Measurements from ENCODE around the gene KLHL21. TPM values are rescaled to one million over a fixed set of nuclear protein-coding genes. Genes with fewer than 3 reads are reported as not detected.
"Not testable (repeated sequence)": the region's sequence is repeated elsewhere in the genome, so short reads cannot be mapped to it uniquely, and the experiment has no call there.

Gene KLHL21
- 3.8 TPM for polyA plus RNA-seq (2012; ENCODE audit: missing spikeins)

DNA sequence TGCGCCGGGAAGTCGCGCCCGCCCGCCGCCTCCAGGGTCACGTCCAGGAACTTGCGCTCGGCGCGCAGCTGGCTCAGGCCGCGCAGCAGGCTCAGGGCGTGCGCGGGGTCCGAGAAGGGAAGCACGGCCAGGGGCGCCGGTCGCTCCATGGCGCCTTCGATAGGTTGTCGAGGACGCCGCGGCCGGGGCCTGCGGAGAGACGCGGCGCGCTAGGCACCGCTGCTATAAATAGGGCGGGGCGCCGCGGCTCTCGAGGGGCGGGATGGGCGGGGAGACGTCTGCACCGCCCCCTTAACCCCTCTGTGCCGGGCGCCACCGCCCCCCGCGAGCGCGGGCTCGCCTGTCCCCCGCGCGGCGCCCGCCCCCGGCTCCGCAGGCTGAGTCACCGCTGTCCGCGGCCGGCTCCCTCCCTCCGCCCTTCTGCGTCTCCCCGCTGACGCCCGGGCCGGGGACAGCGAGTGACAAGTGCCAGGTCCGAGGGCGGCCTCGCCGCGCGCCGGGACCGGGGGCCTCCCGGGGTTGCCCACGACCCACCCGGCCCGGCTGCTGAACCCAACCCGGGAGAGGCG, at the start of gene KLHL21:
TSS of gene KLHL21 (minus strand) at position 201 of the 569 bp plus-strand sequence. CDS start at position 149, 52 bp downstream.
- TF ChIP-seq TAF1 (IDR thresholded peaks at IDR 0.05; ENCODE audit: borderline replicate concordance, low read depth, low read length) (no peak), POLR2A (IDR thresholded peaks at IDR 0.05; ENCODE audit: low read depth, low read length) (peak; percentile 74; the same call in 1 of the 2 replicates), POLR2AphosphoS5 (IDR thresholded peaks at IDR 0.05; ENCODE audit: low read depth, low read length) (no peak)
- FAIRE-seq: peak; percentile 70
- peak; percentile 78 for DNase-seq (ENCODE audit: insufficient read length)

GRCh38 chr1:6651909-6652308, 49.2 kb upstream of the KLHL21 start:
- no peak for TF ChIP-seq TAF1 (IDR thresholded peaks at IDR 0.05; ENCODE audit: borderline replicate concordance, low read depth, low read length)
- TF ChIP-seq POLR2AphosphoS5 (IDR thresholded peaks at IDR 0.05; ENCODE audit: low read depth, low read length): no peak
- TF ChIP-seq POLR2A (IDR thresholded peaks at IDR 0.05; ENCODE audit: low read depth, low read length): no peak
- no peak for FAIRE-seq
- DNase-seq (ENCODE audit: insufficient read length): no peak

DNA sequence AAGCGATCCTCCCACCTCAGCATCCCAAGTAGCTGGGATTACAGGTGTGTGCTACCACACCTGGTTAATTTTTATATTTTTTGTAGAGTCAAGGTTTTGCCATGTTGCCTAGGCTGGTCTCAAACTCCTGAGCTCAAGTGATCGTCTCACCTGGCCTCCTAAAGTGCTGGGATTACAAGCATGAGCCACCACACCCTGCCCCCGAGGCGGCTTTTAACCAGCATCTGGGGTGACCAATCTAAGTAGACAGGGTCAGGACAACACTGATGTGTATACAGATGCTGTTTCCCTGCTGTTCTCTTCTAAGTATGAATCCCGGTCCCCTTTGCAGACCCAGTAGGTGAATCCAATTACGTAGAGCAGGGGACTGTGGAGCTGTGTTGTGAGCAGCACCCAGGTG, 45.9 kb upstream of the KLHL21 start:
- TF ChIP-seq POLR2AphosphoS5 (IDR thresholded peaks at IDR 0.05; ENCODE audit: low read depth, low read length) (no peak), TAF1 (IDR thresholded peaks at IDR 0.05; ENCODE audit: borderline replicate concordance, low read depth, low read length) (no peak), POLR2A (IDR thresholded peaks at IDR 0.05; ENCODE audit: low read depth, low read length) (no peak)
- no peak for FAIRE-seq

GRCh38 chr1:6646499-6647148, 44.0 kb upstream of the KLHL21 start:
- TF ChIP-seq TAF1 (IDR thresholded peaks at IDR 0.05; ENCODE audit: borderline replicate concordance, low read depth, low read length): no peak
- TF ChIP-seq POLR2AphosphoS5 (IDR thresholded peaks at IDR 0.05; ENCODE audit: low read depth, low read length): no peak
- TF ChIP-seq POLR2A (IDR thresholded peaks at IDR 0.05; ENCODE audit: low read depth, low read length): no peak
- DNase-seq (ENCODE audit: insufficient read length): no peak
- peak; percentile 61 for FAIRE-seq

More for the DNA sequence above, 45.9 kb upstream of the KLHL21 start:
- DNase-seq (ENCODE audit: insufficient read length): no peak

GRCh38 chr1:6645018-6645417, 42.3 kb upstream of the KLHL21 start:
- DNase-seq (ENCODE audit: insufficient read length): no peak
- TF ChIP-seq POLR2AphosphoS5 (IDR thresholded peaks at IDR 0.05; ENCODE audit: low read depth, low read length): no peak
- TF ChIP-seq POLR2A (IDR thresholded peaks at IDR 0.05; ENCODE audit: low read depth, low read length): no peak
- TF ChIP-seq TAF1 (IDR thresholded peaks at IDR 0.05; ENCODE audit: borderline replicate concordance, low read depth, low read length): no peak
- no peak for FAIRE-seq

- DNase-seq (ENCODE audit: insufficient read length); FAIRE-seq: not testable (repeated sequence)
Measured at GRCh38 chr1:6640867-6641266, 38.2 kb upstream of the KLHL21 start.

- TF ChIP-seq POLR2AphosphoS5 (IDR thresholded peaks at IDR 0.05; ENCODE audit: low read depth, low read length) (no peak), TAF1 (IDR thresholded peaks at IDR 0.05; ENCODE audit: borderline replicate concordance, low read depth, low read length) (no peak), POLR2A (IDR thresholded peaks at IDR 0.05; ENCODE audit: low read depth, low read length) (no peak)
- FAIRE-seq (no peak), DNase-seq (ENCODE audit: insufficient read length) (no peak)
Measured at GRCh38 chr1:6638226-6638625, 35.6 kb upstream of the KLHL21 start.

DNA sequence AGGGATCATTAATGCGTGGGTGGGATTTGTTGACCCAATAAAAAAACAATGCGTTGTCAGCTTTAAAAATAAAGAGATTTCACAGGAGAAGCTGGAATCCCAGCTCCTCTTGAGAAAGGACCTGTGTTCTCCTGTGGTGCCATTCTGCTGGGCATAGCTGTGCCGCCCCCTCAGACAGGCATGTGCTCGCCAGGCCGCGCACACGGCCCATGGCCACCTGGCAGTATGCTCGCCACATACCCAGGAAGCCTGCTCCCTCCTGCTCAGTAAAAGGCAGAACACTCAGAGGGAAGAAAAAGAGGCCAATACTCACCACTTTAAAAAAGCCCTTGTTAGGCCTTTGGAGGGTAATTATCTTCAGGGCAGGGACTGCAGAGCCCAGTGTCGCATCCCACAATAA, 35.1 kb upstream of the KLHL21 start:
- TF ChIP-seq POLR2AphosphoS5 (IDR thresholded peaks at IDR 0.05; ENCODE audit: low read depth, low read length) (no peak), TAF1 (IDR thresholded peaks at IDR 0.05; ENCODE audit: borderline replicate concordance, low read depth, low read length) (no peak), POLR2A (IDR thresholded peaks at IDR 0.05; ENCODE audit: low read depth, low read length) (no peak)
- FAIRE-seq (no peak), DNase-seq (ENCODE audit: insufficient read length) (no peak)

GRCh38 chr1:6636778-6637177, 34.1 kb upstream of the KLHL21 start:
- not testable (repeated sequence) for FAIRE-seq; DNase-seq (ENCODE audit: insufficient read length)

DNA sequence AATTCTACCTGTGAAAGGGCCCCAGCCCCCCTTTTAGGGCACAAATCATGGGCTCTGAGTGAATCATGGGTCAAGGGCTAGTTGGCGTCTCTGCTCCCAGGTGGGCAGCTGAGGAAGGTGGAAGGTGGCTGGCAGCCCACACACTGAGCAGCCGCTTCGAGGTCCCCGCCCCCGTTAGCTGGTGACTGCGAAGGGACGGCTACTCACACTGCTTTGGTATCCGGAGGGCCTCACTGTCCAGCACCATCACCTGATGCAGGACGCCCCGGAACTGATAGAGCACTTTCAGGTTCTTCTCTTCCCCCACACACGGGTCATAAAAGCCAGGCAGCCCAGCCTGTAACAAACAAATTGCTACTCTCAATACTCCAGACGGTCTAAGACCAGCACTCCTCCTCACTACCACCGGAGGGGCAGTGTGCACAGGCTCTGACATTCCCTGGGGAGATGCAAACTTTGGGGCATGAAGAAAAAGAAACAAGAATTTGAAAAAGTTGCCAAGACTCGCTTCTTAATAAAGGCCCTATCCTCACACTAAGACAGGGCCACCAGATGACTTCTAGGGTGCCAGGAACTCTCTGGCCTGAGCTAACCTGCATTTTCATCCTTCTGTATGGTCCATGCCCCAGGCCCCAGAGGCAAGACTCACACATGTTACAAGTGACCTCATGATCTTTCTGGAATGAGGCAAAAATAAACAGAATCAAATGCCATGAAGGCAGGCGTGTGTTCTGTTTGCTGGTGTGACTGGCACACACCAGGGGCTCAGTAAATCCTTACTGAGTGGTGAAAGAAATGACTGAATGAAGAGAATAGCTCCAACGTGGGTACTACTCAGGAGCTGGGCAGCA, 33.5 kb upstream of the KLHL21 start:
- FAIRE-seq: no peak
- no peak for DNase-seq (ENCODE audit: insufficient read length)
- TF ChIP-seq POLR2AphosphoS5 (IDR thresholded peaks at IDR 0.05; ENCODE audit: low read depth, low read length): no peak
- no peak for TF ChIP-seq POLR2A (IDR thresholded peaks at IDR 0.05; ENCODE audit: low read depth, low read length)
- TF ChIP-seq TAF1 (IDR thresholded peaks at IDR 0.05; ENCODE audit: borderline replicate concordance, low read depth, low read length): no peak

GRCh38 chr1:6635161-6635909, 32.7 kb upstream of the KLHL21 start:
- DNase-seq (ENCODE audit: insufficient read length) (no peak), FAIRE-seq (no peak)
- no peak for TF ChIP-seq TAF1 (IDR thresholded peaks at IDR 0.05; ENCODE audit: borderline replicate concordance, low read depth, low read length)
- no peak for TF ChIP-seq POLR2AphosphoS5 (IDR thresholded peaks at IDR 0.05; ENCODE audit: low read depth, low read length)
- TF ChIP-seq POLR2A (IDR thresholded peaks at IDR 0.05; ENCODE audit: low read depth, low read length): no peak
